Erythroblast (primary cell): Measurements from ENCODE around the gene ZNF581.

Source experiments
- GATA1 ChIP-seq: IDR thresholded peaks from 2 replicates; pipeline ENCODE4 v1.6.1; 2011; ENCODE audit warnings: low read depth, mild to moderate bottlenecking, control low read depth, low read length, moderate library complexity
- POLR2A ChIP-seq: IDR thresholded peaks from 2 replicates; pipeline ENCODE4 v1.6.1; 2011; ENCODE audit warnings: mild to moderate bottlenecking, low read length

GRCh38 chr19:55615543-55616394 lies 27.7 kb upstream of the ZNF581 start:
- TF ChIP-seq POLR2A (no peak), GATA1 (no peak)
